B cell (primary cell): Measurements from ENCODE around the gene HAUS3. TPM values are rescaled to one million over a fixed set of nuclear protein-coding genes. Genes with fewer than 3 reads are reported as not detected.

ENCODE experiments used
- ATAC-seq: fragments of 200-7000 bp; cut with Tn5 transposase; one replicate; pipeline ENCODE4 v1.10.0; 2021; ENCODE audit warnings: low read depth, mild to moderate bottlenecking, moderate number of reproducible peaks, moderate library complexity
- CTCF ChIA-PET: fragments of 350-600 bp; sonication (Branson Sonifier 250); formaldehyde crosslinking; loops from one replicate; lab custom pipeline; 2021; ENCODE audit warnings: antibody characterized with exemption, inconsistent platforms; lab: Charles Lee
- POLR2A ChIA-PET: fragments of 350-600 bp; sonication (Branson Sonifier 250); formaldehyde crosslinking; loops from one replicate; lab custom pipeline; 2021; ENCODE audit warnings: antibody characterized with exemption; lab: Charles Lee
- DNase-seq: peaks from one replicate; pipeline ENCODE4 v3.0.0; 2013
- H2AFZ ChIP-seq: 2 replicates; pipeline ENCODE4 v1.6.1; 2012; ENCODE audit warnings: mild to moderate bottlenecking, low read depth, low read length; ENCODE audit not compliant: insufficient read depth, poor library complexity, severe bottlenecking
- H3K27ac ChIP-seq, 2 donors: 1 replicate in 1 of 2; 2 replicates in 1 of 2; pipeline ENCODE4 v1.5.1; 2012 to 2013; ENCODE audit warnings: low read length in 2 of 2, mild to moderate bottlenecking in 2 of 2, moderate library complexity in 1 of 2
- H3K27me3 ChIP-seq, 4 experiments: fragments of 200-600 bp in 1 of 4; sonication (generic) in 1 of 4; replicated peaks in 1 of 4; 1 replicate in 2 of 4; 2 replicates in 2 of 4; pipeline versions ENCODE4 v1.6.1 to v1.7.0; 2013 to 2016; ENCODE audit warnings: low read length in 3 of 4, mild to moderate bottlenecking in 2 of 4, mixed read lengths in 1 of 4, moderate library complexity in 1 of 4; ENCODE audit not compliant: insufficient read depth in 4 of 4, control insufficient read depth in 3 of 4; ENCODE audit errors: control extremely low read depth in 1 of 4
- H3K36me3 ChIP-seq, 2 experiments: replicated peaks in 1 of 2; 1 replicate in 1 of 2; 2 replicates in 1 of 2; pipeline versions ENCODE4 v1.6.1 to v1.7.1; 2013; ENCODE audit warnings: low read length in 1 of 2; ENCODE audit not compliant: insufficient read depth in 2 of 2, control insufficient read depth in 1 of 2; ENCODE audit errors: control extremely low read depth in 1 of 2, extremely low read depth in 1 of 2
- H3K4me1 ChIP-seq, 2 donors: fragments of 200-600 bp in 1 of 2; sonication (generic) in 1 of 2; 1 replicate in 1 of 2; 2 replicates in 1 of 2; pipeline versions ENCODE4 v1.5.1 to v1.6.1; 2013 to 2017; ENCODE audit warnings: low read length in 2 of 2; ENCODE audit not compliant: control insufficient read depth in 2 of 2, insufficient read depth in 2 of 2
- H3K4me2 ChIP-seq: replicated peaks from 2 replicates; pipeline ENCODE3; 2012; ENCODE audit warnings: mild to moderate bottlenecking, low read depth, low read length; ENCODE audit not compliant: poor library complexity, severe bottlenecking
- H3K4me3 ChIP-seq, 5 experiments: fragments of 200-600 bp in 1 of 5; sonication (generic) in 1 of 5; 1 replicate in 3 of 5; 2 replicates in 2 of 5; pipeline versions ENCODE4 v1.5.1 to v1.7.0; 2011 to 2016; ENCODE audit warnings: low read length in 4 of 5, mild to moderate bottlenecking in 4 of 5, low read depth in 2 of 5, control low read depth in 1 of 5, moderate library complexity in 1 of 5; ENCODE audit not compliant: insufficient read depth in 1 of 5; ENCODE audit errors: control extremely low read depth in 1 of 5, extremely low read depth in 1 of 5
- H3K79me2 ChIP-seq: fragments of 200-600 bp; sonication (generic); one replicate; pipeline ENCODE4 v1.6.0; 2016; ENCODE audit warnings: low read length; ENCODE audit not compliant: control insufficient read depth, insufficient read depth
- H3K9ac ChIP-seq: fragments of 200-600 bp; sonication (generic); 2 replicates; pipeline ENCODE4 v1.6.1; 2017; ENCODE audit warnings: mild to moderate bottlenecking, low read length, moderate library complexity
- H3K9me3 ChIP-seq, 3 donors: one replicate each; pipeline versions ENCODE4 v1.6.1 to v1.7.1; 2013; ENCODE audit warnings: low read length in 2 of 3; ENCODE audit not compliant: control insufficient read depth in 2 of 3, insufficient read depth in 1 of 3; ENCODE audit errors: control extremely low read depth in 1 of 3
- H4K20me1 ChIP-seq: 2 replicates; pipeline ENCODE4 v1.6.0; 2012; ENCODE audit warnings: mild to moderate bottlenecking, low read length; ENCODE audit not compliant: insufficient read depth, control insufficient read depth, poor library complexity, severe bottlenecking
- H3K27ac Mint-ChIP-seq: one replicate; pipeline ENCODE4 v1.8.0; 2021; ENCODE audit warnings: mixed read lengths
- H3K27me3 Mint-ChIP-seq: one replicate; pipeline ENCODE4 v1.8.0; 2021; ENCODE audit warnings: mixed read lengths
- H3K4me1 Mint-ChIP-seq: one replicate; pipeline ENCODE4 v1.8.0; 2021; ENCODE audit warnings: mixed read lengths
- H3K4me3 Mint-ChIP-seq: one replicate; pipeline ENCODE4 v1.8.0; 2021; ENCODE audit warnings: mixed read lengths
- H3K9me3 Mint-ChIP-seq: one replicate; pipeline ENCODE4 v1.8.0; 2022; ENCODE audit warnings: mixed read lengths; ENCODE audit not compliant: insufficient read depth
- EZH2 ChIP-seq: IDR thresholded peaks from 2 replicates; pipeline ENCODE4 v1.6.1; 2012; ENCODE audit warnings: borderline replicate concordance, low read depth, mild to moderate bottlenecking, moderate library complexity, low read length; ENCODE audit not compliant: insufficient read depth, poor library complexity, severe bottlenecking
- WGBS: methylation state at CpG from one replicate; pipeline ENCODE4 v1.1.5; 2013; ENCODE audit warnings: missing lambda C conversion rate; ENCODE audit not compliant: insufficient coverage; 5-methylcytosine and 5-hydroxymethylcytosine counted together
- intact Hi-C: fragments of 100-400 bp; cut with micrococcal nuclease; formaldehyde crosslinking; loops from one replicate; pipeline ENCODE4 v1.10.0; 2022
- polyA plus RNA-seq: library from polyadenylated mRNA; depleted of rRNA; stranded (reverse); fragments of >200 nt; gene quantifications from 2 replicates; pipeline ENCODE4 v1.2.3, GENCODE V29; 2012
- total RNA-seq, 2 donors: library from RNA; stranded (reverse); fragments of 120-200 nt in 1 of 2; gene quantifications; 1 replicate in 1 of 2; 2 replicates in 1 of 2; pipeline versions ENCODE4 v1.2.3 to v1.2.4, GENCODE V29; 2013 to 2022
- TF ChIP-seq, protein P1 (sequence below): fragments of 200-600 bp; IDR thresholded peaks from one replicate; pipeline ENCODE4 v1.8.0; 2022; ENCODE audit warnings: antibody characterized with exemption, mild to moderate bottlenecking

Gene HAUS3
- total and polyA plus RNA-seq, 2 donors (not counting 1 experiment from before 2014, with no cell fraction given) = 8.2 to 26.5 TPM

DNA sequence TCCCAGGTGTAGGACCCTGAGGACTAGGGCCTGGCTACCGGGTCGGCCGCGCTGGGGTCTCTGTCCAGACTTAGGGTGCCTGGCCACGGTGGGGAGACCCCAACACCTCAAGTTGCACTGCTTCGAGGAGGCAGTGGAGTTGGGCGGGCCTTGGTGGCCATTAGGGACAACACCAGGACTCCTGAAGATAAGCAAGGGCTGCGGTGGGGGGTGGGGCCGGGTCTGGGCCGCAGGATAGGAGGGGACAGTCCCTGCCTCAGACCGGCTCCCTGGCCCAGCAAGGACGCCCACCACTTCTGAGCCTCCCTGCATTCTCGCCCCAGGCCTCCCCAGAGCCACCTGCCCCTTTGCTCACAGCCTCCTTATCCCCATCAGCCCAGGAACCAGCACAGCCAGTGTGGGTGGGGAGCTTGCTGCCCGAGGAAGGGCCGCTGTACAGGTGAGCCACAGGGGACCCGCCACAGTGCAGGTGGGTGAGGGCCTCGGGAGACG lies 25.4 kb upstream of the HAUS3 start:
- no peak for DNase-seq
- Histone ChIP-seq H4K20me1 (no peaks in the 10 kb centered on the region), H3K27me3 (no peaks in the 10 kb centered on the region), H3K36me3 (no peaks in the 10 kb centered on the region), H3K4me1 (peaks cover 10 to 18% of the 10 kb centered on the region in 2 donors), H3K27ac (no peak overlapping the region), H3K9ac (no peak overlapping the region), H3K79me2 (peaks cover 4% of the 10 kb centered on the region), H2AFZ (no peak overlapping the region), H3K9me3 (no peaks in the 10 kb centered on the region), H3K4me2 (no peak overlapping the region), H3K4me3 (no peak overlapping the region)
- POLR2A ChIA-PET = no interaction called here
- no peak for ATAC-seq
- no peak for TF ChIP-seq EZH2
- TF ChIP-seq, protein P1, sequence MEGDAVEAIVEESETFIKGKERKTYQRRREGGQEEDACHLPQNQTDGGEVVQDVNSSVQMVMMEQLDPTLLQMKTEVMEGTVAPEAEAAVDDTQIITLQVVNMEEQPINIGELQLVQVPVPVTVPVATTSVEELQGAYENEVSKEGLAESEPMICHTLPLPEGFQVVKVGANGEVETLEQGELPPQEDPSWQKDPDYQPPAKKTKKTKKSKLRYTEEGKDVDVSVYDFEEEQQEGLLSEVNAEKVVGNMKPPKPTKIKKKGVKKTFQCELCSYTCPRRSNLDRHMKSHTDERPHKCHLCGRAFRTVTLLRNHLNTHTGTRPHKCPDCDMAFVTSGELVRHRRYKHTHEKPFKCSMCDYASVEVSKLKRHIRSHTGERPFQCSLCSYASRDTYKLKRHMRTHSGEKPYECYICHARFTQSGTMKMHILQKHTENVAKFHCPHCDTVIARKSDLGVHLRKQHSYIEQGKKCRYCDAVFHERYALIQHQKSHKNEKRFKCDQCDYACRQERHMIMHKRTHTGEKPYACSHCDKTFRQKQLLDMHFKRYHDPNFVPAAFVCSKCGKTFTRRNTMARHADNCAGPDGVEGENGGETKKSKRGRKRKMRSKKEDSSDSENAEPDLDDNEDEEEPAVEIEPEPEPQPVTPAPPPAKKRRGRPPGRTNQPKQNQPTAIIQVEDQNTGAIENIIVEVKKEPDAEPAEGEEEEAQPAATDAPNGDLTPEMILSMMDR = no peak
- CTCF ChIA-PET = no interaction called here
- no peak overlapping the region for H3K4me3 Mint-ChIP-seq
- WGBS = 91% methylated on average over 17 of the region's 18 CpGs
- intact Hi-C loops = loop anchor here (10.0 kb wide), 1 partner anchor 427 kb away; no protein-coding TSS in a partner anchor
- H3K27me3 Mint-ChIP-seq = no peaks in the 10 kb centered on the region
- H3K4me1 Mint-ChIP-seq = peaks cover 5% of the 10 kb centered on the region
- H3K9me3 Mint-ChIP-seq = no peaks in the 10 kb centered on the region
- H3K27ac Mint-ChIP-seq = no peak overlapping the region

DNA sequence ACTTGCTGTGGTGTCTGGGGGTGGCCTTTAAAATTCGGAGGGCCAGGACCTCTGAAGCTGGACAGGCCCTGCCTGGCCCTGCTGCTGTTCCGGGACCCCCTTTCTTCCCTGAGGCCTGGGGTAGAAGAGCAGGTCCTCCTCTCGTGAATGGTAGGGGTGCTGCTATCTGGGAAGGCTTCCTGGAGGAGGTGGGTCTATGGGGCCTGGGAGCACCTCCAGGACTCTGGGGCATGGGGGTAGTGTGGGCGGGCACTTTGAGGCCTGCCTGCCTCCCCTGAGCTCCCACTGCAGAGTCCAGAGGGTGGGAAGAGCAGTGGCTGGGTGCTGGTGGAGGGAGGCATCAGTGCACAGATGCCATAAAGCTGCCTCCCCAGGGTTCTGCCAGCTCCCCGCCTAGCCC lies 24.9 kb upstream of the HAUS3 start:
- 97% methylated on average over 5 of the region's 5 CpGs for WGBS
- Mint-ChIP-seq H3K9me3 (no peaks in the 10 kb centered on the region), H3K27ac (no peak overlapping the region), H3K4me3 (no peak overlapping the region), H3K4me1 (peaks cover 5% of the 10 kb centered on the region), H3K27me3 (no peaks in the 10 kb centered on the region)
- no peak overlapping the region for H3K4me3 ChIP-seq
- CTCF ChIA-PET = no interaction called here
- H3K9me3 ChIP-seq = no peaks in the 10 kb centered on the region
- H3K36me3 ChIP-seq = no peaks in the 10 kb centered on the region
- DNase-seq = no peak
- H3K79me2 ChIP-seq = peaks cover 4% of the 10 kb centered on the region
- intact Hi-C loops = loop anchor here (10.0 kb wide), 1 partner anchor 428 kb away; no protein-coding TSS in a partner anchor
- H3K27me3 ChIP-seq = no peaks in the 10 kb centered on the region
- H3K4me2 ChIP-seq = no peak overlapping the region
- no peak for ATAC-seq
- TF ChIP-seq, protein P1 = no peak
- H3K9ac ChIP-seq = no peak overlapping the region
- POLR2A ChIA-PET = no interaction called here
- no peak overlapping the region for H3K27ac ChIP-seq
- H4K20me1 ChIP-seq = no peaks in the 10 kb centered on the region
- peaks cover 10 to 18% of the 10 kb centered on the region in 2 donors for H3K4me1 ChIP-seq
- no peak overlapping the region for H2AFZ ChIP-seq
